Measurements from ENCODE around the gene CEBPA.
"Not testable (repeated sequence)": the region's sequence is repeated elsewhere in the genome, so short reads cannot be mapped to it uniquely, and the experiment has no call there.

DNA sequence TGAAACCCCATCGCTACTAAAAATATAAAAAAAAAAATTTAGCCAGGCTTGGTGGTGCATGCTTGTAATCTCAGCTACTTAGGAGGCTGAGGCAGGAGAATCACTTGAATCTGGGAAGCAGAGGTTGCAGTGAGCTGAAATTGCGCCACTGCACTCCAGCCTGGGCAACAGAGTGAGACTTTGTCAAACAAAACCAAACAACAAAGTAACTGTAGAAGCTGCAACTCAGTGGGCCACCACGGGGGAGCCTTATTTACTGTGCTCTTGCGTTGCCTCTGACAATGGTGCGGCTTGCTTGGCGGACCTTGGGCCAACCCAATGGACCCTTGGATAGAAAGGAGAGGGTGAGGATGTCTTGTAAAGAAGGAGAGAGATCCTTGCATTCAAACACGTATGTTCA is 7.3 kb downstream of the CEBPA start:
- TF ChIP-seq, protein P1, sequence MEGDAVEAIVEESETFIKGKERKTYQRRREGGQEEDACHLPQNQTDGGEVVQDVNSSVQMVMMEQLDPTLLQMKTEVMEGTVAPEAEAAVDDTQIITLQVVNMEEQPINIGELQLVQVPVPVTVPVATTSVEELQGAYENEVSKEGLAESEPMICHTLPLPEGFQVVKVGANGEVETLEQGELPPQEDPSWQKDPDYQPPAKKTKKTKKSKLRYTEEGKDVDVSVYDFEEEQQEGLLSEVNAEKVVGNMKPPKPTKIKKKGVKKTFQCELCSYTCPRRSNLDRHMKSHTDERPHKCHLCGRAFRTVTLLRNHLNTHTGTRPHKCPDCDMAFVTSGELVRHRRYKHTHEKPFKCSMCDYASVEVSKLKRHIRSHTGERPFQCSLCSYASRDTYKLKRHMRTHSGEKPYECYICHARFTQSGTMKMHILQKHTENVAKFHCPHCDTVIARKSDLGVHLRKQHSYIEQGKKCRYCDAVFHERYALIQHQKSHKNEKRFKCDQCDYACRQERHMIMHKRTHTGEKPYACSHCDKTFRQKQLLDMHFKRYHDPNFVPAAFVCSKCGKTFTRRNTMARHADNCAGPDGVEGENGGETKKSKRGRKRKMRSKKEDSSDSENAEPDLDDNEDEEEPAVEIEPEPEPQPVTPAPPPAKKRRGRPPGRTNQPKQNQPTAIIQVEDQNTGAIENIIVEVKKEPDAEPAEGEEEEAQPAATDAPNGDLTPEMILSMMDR (IDR thresholded peaks at IDR 0.05 in 8 of 11, conservative IDR thresholded peaks at IDR 0.05 in 3 of 11), result not testable (repeated sequence)
- not testable (repeated sequence) for TF ChIP-seq POLR2A, POLR2AphosphoS5 (IDR thresholded peaks at IDR 0.05)

Measured in spleen (tissue), 7 donors.